ENCODE results near the gene GALNT2.
A peak's percentile ranks its signal among the peaks of the same experiment; 100 is the strongest.

Gene GALNT2

GRCh38 chr1:230163205-230163604 is 96.2 kb downstream of the GALNT2 start:
- no peaks in the 10 kb centered on the region for H3K27me3 ChIP-seq (replicated peaks; ENCODE audit: control insufficient read depth, insufficient read depth, low read length)
- no peaks in the 10 kb centered on the region for H3K36me3 ChIP-seq (ENCODE audit: control insufficient read depth, insufficient read depth, low read length)
- no peak for DNase-seq (ENCODE audit: extremely low read depth, insufficient read length)
- no peak for TF ChIP-seq CTCF (IDR thresholded peaks at IDR 0.05; ENCODE audit: insufficient read depth, low read length, poor library complexity, severe bottlenecking)
- no peak overlapping the region for H3K4me3 ChIP-seq (replicated peaks; ENCODE audit: low read depth, low read length)

- Histone ChIP-seq H3K36me3 (ENCODE audit: control insufficient read depth, insufficient read depth, low read length) (no peaks in the 10 kb centered on the region), H3K4me3 (replicated peaks; ENCODE audit: low read depth, low read length) (no peak overlapping the region), H3K27me3 (replicated peaks; ENCODE audit: control insufficient read depth, insufficient read depth, low read length) (no peaks in the 10 kb centered on the region)
- DNase-seq (ENCODE audit: extremely low read depth, insufficient read length): no peak
- TF ChIP-seq CTCF (IDR thresholded peaks at IDR 0.05; ENCODE audit: insufficient read depth, low read length, poor library complexity, severe bottlenecking): no peak
Measured at GRCh38 chr1:230163719-230164118, 96.7 kb downstream of the GALNT2 start.

- H3K27me3 ChIP-seq (replicated peaks; ENCODE audit: control insufficient read depth, insufficient read depth, low read length): no peaks in the 10 kb centered on the region
- TF ChIP-seq CTCF (IDR thresholded peaks at IDR 0.05; ENCODE audit: insufficient read depth, low read length, poor library complexity, severe bottlenecking): no peak
- no peak for DNase-seq (ENCODE audit: extremely low read depth, insufficient read length)
- no peaks in the 10 kb centered on the region for H3K36me3 ChIP-seq (ENCODE audit: control insufficient read depth, insufficient read depth, low read length)
- no peak overlapping the region for H3K4me3 ChIP-seq (replicated peaks; ENCODE audit: low read depth, low read length)
Measured at GRCh38 chr1:230165536-230165935, 98.5 kb downstream of the GALNT2 start.

- no peaks in the 10 kb centered on the region for H3K27me3 ChIP-seq (replicated peaks; ENCODE audit: control insufficient read depth, insufficient read depth, low read length)
- TF ChIP-seq CTCF (IDR thresholded peaks at IDR 0.05; ENCODE audit: insufficient read depth, low read length, poor library complexity, severe bottlenecking): no peak
- no peaks in the 10 kb centered on the region for H3K36me3 ChIP-seq (ENCODE audit: control insufficient read depth, insufficient read depth, low read length)
Measured at GRCh38 chr1:230166366-230167132, 99.5 kb downstream of the GALNT2 start.

GRCh38 chr1:230167419-230167852 is 100.4 kb downstream of the GALNT2 start:
- no peaks in the 10 kb centered on the region for H3K27me3 ChIP-seq (replicated peaks; ENCODE audit: control insufficient read depth, insufficient read depth, low read length)
- H3K36me3 ChIP-seq (ENCODE audit: control insufficient read depth, insufficient read depth, low read length): no peaks in the 10 kb centered on the region
- no peak overlapping the region for H3K4me3 ChIP-seq (replicated peaks; ENCODE audit: low read depth, low read length)
- peak; percentile 57 for DNase-seq (ENCODE audit: extremely low read depth, insufficient read length)
- peak; percentile 82 for TF ChIP-seq CTCF (IDR thresholded peaks at IDR 0.05; ENCODE audit: insufficient read depth, low read length, poor library complexity, severe bottlenecking)

More at GRCh38 chr1:230166366-230167132, 99.5 kb downstream of the GALNT2 start:
- no peak overlapping the region for H3K4me3 ChIP-seq (replicated peaks; ENCODE audit: low read depth, low read length)
- DNase-seq (ENCODE audit: extremely low read depth, insufficient read length): no peak
